ENCODE results near the gene PVALB.

GRCh38 chr22:36756031-36756430, 60.8 kb downstream of the PVALB start:
- no peak for TF ChIP-seq CTCF (IDR thresholded peaks at IDR 0.05 in 2 of 3, conservative IDR thresholded peaks at IDR 0.05 in 1 of 3; ENCODE audit: borderline replicate concordance in 1 of 3, insufficient read depth in 1 of 3, low read depth in 2 of 3, low read length in 2 of 3)
- no peak for TF ChIP-seq ELF1 (IDR thresholded peaks at IDR 0.05; ENCODE audit: borderline replicate concordance, low read depth)
- TF ChIP-seq JUND (IDR thresholded peaks at IDR 0.05), result no peak
- TF ChIP-seq RAD21 (IDR thresholded peaks at IDR 0.05; ENCODE audit: low read depth), result no peak
- TF ChIP-seq EZH2 (IDR thresholded peaks at IDR 0.05), result no peak
- no peak for TF ChIP-seq SIN3A (IDR thresholded peaks at IDR 0.05; ENCODE audit: low read depth)
- no peak for TF ChIP-seq REST (IDR thresholded peaks at IDR 0.05; ENCODE audit: low read depth)
- no peak for TF ChIP-seq POLR2A (IDR thresholded peaks at IDR 0.05; ENCODE audit: borderline replicate concordance, extremely low read depth, insufficient read depth, insufficient read length)
- no peak for TF ChIP-seq MAX (IDR thresholded peaks at IDR 0.05)

Data from HCT116 (cell line).